ENCODE data around the gene TMEM50A.
"Not testable (repeated sequence)": the region's sequence is repeated elsewhere in the genome, so short reads cannot be mapped to it uniquely, and the experiment has no call there.

- TF ChIP-seq, protein P1, sequence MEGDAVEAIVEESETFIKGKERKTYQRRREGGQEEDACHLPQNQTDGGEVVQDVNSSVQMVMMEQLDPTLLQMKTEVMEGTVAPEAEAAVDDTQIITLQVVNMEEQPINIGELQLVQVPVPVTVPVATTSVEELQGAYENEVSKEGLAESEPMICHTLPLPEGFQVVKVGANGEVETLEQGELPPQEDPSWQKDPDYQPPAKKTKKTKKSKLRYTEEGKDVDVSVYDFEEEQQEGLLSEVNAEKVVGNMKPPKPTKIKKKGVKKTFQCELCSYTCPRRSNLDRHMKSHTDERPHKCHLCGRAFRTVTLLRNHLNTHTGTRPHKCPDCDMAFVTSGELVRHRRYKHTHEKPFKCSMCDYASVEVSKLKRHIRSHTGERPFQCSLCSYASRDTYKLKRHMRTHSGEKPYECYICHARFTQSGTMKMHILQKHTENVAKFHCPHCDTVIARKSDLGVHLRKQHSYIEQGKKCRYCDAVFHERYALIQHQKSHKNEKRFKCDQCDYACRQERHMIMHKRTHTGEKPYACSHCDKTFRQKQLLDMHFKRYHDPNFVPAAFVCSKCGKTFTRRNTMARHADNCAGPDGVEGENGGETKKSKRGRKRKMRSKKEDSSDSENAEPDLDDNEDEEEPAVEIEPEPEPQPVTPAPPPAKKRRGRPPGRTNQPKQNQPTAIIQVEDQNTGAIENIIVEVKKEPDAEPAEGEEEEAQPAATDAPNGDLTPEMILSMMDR (IDR thresholded peaks at IDR 0.05): not testable (repeated sequence)
- not testable (repeated sequence) for TF ChIP-seq POLR2A (IDR thresholded peaks at IDR 0.05)
Observed at GRCh38 chr1:25371757-25372156, 33.6 kb downstream of the TMEM50A start.

All from esophagus squamous epithelium (tissue), 4 donors.